Measurements from ENCODE around the gene HSP90B1. TPM values are rescaled to one million over a fixed set of nuclear protein-coding genes. Genes with fewer than 3 reads are reported as not detected.

HSP90B1 gene
- 668 and 1,188 TPM in 2 replicates for total RNA-seq

DNA sequence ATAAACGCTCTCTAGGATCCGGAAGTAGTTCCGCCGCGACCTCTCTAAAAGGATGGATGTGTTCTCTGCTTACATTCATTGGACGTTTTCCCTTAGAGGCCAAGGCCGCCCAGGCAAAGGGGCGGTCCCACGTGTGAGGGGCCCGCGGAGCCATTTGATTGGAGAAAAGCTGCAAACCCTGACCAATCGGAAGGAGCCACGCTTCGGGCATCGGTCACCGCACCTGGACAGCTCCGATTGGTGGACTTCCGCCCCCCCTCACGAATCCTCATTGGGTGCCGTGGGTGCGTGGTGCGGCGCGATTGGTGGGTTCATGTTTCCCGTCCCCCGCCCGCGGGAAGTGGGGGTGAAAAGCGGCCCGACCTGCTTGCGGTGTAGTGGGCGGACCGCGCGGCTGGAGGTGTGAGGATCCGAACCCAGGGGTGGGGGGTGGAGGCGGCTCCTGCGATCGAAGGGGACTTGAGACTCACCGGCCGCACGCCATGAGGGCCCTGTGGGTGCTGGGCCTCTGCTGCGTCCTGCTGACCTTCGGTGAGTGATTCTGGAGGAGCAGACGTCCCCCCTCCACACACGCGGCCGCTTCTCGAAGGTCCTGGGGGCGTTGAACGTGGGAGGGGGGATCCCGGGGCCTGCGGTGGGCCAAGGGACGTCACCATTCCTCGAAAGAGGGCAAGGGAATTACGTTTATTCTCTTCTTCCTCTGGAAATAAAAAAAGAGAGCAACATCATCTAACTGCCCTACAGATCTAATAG is at the start of gene HSP90B1:
TSS of gene HSP90B1 (plus strand) at position 377 of the 753 bp plus-strand sequence. CDS start at position 483, 106 bp downstream.
- DNase-seq (ENCODE audit: low read depth, low spot score) = peak; percentile 99

DNA sequence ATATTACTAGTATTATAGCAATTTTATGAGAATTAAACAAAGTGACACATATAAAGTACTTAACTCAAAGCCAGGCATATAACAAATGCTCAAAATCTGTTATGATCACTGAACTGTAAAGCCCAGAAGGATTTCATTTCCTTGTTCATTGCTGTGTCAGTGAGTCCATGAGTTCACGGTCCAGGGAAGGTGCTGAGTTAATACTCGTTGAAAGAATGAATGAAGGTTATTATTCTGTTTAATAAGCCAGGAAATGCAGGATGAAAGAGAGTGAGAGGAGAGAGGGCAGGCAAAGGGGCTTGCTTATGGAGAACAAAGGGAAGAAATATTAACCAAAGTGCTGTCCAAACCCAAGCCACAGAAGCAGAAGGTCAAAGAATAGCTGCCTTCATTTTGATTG is 48.9 kb upstream of the HSP90B1 start:
- no peak for DNase-seq (ENCODE audit: low read depth, low spot score)

DNA sequence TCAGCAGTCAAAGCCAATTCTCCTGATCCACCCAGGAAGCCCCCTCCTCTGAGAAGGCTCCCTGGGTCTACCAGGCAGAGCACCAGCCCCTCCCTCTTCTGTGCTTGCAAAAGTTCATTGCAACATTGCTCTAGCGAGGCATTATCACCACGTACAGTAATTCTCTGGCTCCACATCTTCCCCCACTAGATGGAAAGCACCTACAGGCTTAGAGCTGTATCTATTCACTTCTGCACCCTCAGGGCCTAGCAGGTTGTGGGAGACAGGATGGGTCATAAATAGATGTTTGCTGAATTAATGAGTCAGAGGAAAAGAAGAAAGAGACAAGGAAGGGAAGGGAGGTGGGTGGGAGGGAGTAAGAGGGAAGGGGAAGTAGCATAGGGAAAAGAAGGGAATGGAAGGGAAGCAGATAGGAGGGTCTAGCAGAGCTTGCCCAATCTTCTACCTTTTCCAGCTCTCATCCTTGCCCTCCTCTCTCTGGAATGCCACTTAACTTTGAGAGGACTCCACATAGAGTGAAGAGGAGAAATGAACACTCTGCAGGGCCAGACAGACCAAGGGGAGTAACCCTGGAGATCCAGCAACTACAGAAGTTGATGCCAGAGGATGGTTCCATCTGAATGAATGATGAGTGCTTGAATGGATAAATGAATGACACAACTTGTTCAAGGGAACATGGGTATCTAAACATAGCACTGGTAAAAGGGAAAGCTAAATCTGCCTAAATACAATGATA is 47.2 kb upstream of the HSP90B1 start:
- no peak for DNase-seq (ENCODE audit: low read depth, low spot score)

DNA sequence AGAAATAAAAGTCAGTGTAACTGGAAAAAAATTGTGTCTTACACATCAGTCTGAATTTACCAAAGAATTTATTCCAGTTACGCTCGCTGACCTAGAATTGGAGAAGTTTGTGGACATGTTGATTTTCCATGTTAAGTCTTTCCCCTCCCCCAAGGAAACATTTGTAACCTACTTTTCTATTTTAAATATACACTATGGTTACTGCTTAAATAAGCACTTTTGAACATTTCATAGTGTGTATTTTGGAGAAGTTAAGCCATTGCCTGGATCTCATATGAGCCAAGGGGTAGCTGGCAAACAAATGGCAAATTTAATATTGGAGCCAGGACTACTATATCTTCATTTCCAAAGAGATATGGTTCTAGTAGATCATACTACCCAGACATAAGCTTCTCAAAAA is 46.3 kb upstream of the HSP90B1 start:
- no peak for DNase-seq (ENCODE audit: low read depth, low spot score)

DNA sequence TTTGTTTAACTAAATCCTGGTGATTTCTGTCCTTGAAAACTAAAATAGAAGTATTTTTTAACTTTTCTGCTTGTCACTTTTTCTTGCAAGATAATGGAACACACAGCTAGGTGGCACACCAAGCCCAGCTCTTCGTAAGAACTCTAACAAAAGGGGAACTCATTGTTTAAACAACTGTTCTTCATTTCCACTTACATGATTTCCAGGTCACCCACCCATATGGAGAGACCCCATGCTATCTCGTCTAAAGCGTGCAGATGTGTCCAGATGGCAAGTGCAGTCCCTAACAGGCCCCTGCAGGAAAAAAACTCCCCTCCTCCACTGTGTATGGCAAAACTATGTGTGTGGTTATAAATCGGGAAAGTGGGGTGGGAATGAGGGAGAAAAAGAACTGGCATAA is 45.9 kb upstream of the HSP90B1 start:
- peak; percentile 13 for DNase-seq (ENCODE audit: low read depth, low spot score)

DNA sequence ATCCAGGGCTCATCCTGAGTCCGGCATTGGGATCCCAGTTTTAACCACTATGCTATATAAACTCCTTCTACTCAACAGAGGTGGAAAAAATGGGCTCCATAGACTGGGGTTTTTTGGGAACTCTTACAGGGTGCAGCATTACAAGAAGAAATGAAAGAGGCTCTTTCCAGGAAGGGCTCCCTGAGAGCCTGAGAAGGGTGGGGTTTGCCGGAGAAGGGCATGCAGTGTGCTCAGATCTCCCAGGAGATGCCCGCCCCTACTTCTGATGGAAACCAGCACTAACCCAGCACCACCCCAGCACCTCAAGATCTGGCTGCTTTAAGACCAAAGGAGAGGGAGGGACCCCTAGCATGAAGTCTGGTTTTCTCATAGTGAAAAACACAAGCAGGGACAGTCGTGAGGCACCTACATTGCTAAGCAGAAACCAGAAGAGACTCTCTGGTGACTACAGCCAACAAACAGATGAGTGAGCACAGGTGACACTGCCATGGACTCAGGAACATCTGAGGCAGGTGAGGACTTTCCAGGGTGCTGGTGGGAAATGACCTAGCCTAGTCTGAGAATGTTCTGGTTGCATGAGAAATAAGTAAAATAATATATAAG is 43.9 kb upstream of the HSP90B1 start:
- no peak for DNase-seq (ENCODE audit: low read depth, low spot score)

DNA sequence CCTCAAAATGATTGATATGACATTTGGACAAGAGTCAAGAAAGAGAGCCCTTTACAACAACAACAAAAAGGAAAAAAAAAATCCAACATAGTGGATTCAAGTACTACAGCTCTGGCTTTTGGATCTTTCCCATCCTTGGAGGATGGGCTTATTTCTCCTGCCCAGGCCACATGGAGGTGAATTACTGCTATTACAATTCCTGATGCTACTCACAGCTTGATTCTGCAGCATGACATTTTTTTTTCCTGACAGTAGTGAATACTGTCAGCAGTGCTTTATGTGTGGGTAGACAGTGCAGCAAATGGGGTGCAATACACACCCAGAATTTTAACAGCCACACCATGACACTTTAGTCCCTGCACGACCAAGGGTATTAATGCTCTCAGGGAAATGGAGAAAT is 42.5 kb upstream of the HSP90B1 start:
- DNase-seq (ENCODE audit: low read depth, low spot score) = no peak

DNA sequence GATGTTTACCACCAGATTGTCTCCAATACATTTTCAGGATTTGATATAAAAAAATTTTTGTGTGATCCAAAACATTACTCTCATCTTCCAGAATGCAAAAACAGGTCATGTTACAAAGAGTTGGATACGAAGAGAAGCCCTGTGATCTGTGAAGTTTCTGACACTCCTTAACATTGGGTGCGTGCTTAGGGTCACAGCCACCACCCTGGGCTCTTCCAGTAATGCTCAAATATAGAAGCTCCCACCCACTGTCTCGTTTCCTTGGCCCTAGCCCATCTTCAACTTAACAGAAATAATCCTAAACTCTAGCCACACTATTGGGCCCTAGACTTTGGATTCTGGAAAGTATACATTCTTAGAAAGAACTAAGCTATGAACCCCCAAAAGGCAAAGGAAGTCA is 32.9 kb upstream of the HSP90B1 start:
- DNase-seq (ENCODE audit: low read depth, low spot score) = no peak

DNA sequence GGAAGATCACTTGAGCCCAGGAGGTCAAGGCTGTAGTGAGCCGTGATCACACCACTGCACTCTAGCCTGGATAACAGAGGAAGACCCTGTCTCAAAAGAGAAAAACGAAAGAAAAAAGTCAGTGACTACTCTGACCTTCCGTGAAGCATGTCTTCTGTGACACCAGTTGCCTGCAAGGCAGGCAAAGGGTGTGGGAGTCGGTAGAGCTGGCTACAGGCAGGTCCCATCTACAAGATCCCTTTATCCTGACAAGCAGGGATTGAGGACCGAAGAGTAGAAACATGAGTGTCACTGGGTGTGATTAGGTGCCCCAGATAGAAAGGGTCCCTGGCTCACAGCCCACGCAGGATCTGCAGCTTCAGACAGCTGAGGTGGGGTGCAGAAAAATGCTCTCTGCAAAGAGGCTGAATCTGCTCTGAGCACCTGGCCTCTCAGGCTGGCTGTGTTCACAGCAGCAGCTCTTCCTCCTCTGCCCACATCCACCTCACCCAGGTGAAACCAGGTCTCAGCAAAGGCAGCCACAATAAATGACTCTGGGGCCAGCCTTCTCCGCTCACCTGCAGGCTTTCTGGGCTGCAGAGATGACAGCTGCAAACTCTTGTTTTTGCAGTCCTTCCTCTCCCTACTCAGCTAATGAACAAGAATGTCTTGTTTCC is 28.6 kb upstream of the HSP90B1 start:
- DNase-seq (ENCODE audit: low read depth, low spot score) = no peak

DNA sequence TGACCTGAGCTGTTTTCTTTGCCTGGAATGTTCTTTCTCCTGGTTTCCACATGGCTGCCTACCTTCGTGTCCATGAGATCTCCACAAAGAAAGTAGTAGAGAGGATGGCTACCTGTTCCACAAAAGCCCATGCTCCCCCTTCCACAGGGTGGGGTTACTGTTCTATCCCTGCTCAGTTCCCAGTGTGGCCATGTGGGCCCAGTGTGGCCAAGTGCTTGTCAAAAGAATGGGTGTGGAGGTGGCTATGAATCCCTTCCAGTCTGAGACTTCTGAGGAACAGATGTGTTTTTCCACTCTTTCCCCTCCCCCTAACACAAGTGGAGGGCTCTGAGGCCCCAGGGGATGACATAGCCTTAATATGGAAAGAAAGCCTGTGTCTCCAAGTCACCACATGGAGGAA is 26.2 kb upstream of the HSP90B1 start:
- no peak for DNase-seq (ENCODE audit: low read depth, low spot score)

DNA sequence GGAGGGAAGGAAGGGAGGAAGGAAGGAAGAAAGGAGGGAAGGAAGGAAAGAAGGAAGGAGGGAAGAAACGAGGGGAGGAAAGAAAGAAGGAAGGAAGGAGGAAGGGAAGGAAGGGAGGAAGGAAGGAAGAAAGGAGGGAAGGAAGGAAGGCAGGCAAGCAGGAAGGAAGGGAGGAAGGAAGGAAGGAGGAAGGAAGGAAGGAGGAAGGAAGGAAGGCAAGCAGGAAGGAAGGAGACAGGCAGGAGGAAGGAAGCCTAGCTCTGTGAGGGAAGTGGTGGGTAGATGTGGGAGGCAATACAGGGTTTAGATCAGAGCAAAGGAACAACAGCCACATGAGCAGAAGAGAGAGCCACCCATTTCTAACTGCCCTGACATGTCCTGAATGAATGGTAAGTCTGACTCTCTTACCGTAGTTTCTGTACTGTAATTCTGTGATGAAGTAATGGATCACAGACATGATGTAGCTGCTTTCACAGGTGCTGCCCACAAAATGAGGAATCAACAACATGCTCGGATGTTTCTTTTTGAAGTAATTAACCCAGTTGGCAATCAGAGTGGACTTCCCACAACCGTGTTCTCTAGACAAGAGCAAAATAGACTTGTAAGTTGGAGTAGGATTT is 24.4 kb upstream of the HSP90B1 start:
- DNase-seq (ENCODE audit: low read depth, low spot score) = no peak

DNA sequence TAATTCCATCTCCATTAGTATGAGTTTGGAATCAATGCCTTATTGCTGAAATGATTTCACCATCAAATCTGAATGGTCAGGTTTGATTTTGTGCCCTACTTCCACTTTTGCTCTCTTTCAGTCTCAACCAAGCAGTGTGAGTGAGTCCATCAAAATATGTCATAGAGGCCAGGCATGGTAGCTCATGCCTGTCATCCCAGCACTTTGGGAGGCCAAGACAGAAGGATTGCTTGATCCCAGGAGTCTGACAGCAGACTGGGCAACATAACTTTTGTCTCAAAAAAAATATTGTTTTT is 22.0 kb upstream of the HSP90B1 start:
- no peak for DNase-seq (ENCODE audit: low read depth, low spot score)

DNA sequence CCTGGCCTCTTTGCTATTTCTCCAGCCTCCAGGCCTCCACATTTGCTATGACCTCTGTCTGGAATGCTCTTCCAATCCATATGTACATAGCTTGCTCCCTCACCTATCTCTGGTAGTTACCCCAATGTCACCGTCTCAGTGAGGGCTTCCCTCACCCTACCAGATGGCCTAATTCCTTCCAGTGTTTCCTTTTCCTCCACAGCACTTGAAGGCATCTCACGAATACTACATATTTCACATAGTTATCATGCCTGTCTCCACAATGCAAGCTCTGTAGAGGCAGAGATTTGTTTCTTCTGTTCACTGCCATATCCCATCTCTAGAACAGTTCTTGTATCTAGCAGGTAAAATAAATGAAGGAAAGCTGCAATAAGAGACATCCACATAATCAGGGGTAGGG is 21.3 kb upstream of the HSP90B1 start:
- DNase-seq (ENCODE audit: low read depth, low spot score) = no peak

DNA sequence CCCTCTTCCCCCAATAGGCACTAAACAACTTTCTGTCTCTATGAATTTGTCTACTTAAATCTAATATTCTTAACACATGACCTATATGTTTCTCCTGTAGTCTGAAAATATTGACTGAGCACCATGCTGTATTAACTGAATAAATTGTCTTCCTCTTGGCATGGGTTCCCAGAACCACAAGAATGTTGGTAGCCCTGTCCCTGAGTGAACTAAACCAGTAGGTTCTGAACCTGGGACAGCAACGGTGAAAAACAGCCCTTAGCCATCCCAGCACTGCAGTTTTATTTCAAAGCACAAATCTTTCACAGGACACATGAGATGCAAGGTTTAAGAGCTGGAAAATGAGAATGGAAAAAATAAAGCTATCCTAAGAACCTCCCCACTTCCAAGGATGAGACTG is 20.4 kb upstream of the HSP90B1 start:
- no peak for DNase-seq (ENCODE audit: low read depth, low spot score)

DNA sequence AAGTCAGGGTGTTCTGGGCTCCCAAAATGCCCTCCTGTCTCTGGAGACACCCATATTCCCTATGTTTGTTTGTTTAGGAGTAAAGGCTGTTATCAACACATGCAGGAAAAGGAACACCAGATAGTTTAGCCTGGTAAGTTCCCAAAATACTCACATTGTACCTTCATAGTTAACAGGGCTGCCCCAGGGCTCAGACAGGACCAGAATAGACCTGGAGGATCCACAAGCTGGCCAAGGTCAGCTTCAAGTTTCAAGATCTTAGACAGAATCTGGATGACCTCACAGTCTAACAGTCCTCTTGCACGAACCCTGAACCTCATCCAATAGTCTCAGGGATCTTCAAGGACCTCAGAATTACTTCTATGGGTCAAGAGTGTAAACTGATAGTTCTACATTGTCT is 18.1 kb upstream of the HSP90B1 start:
- DNase-seq (ENCODE audit: low read depth, low spot score) = no peak

DNA sequence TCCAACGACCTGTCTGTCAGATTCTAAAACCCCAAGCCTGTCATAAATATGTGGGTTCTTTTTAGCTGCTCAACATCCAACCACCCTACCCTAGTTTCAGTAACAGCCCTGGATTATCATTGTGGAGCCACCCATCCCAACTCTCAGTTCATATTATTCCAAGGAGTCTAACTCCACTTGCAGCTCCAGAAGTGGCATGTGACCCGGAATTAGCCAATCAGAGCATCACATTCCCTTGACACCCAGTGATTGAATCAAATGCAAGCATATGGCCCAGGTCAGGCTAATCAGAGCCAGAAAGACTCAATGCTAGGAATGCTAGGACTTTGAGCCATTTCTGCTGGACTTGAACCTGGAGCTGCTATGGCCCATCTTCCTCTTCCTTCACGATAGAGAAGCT is 17.1 kb upstream of the HSP90B1 start:
- no peak for DNase-seq (ENCODE audit: low read depth, low spot score)

DNA sequence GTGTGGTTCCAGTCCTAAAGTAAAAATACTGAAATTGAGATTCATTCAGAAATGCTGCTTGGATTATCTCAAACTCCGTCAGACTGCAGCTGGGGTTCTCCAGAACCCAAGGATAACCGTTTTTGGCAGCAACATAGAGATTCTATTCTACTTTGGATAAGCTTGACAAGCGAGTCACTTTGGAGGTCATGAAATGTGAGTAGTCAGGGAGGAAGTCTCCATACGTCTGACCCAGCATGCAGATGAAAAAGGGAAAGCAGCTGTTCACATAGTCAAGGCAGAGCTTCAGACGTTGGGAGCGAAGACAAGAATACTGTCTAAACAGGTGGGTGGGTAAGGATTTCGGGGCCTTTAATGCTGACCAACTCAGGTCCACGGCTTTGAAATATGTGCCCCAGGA is 14.9 kb upstream of the HSP90B1 start:
- no peak for DNase-seq (ENCODE audit: low read depth, low spot score)

DNA sequence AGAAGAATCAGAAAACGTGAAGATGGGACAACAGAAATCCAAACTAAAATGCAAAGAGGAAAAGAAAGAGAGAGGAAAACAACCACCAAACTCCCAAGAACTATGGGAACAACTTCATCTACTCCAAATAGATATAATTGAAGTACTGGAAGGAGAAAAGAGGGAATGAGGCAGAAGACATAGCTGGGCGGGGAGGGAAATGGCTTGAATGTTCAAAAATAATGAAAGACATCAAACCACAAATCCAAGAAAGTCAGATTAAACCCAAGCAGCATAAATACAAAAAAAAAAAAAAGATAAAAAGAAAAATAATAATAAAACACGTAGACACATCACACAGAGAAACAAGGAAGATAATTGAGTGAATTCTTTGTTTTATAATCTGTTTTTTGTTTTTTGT is 12.3 kb upstream of the HSP90B1 start:
- DNase-seq (ENCODE audit: low read depth, low spot score) = no peak

DNA sequence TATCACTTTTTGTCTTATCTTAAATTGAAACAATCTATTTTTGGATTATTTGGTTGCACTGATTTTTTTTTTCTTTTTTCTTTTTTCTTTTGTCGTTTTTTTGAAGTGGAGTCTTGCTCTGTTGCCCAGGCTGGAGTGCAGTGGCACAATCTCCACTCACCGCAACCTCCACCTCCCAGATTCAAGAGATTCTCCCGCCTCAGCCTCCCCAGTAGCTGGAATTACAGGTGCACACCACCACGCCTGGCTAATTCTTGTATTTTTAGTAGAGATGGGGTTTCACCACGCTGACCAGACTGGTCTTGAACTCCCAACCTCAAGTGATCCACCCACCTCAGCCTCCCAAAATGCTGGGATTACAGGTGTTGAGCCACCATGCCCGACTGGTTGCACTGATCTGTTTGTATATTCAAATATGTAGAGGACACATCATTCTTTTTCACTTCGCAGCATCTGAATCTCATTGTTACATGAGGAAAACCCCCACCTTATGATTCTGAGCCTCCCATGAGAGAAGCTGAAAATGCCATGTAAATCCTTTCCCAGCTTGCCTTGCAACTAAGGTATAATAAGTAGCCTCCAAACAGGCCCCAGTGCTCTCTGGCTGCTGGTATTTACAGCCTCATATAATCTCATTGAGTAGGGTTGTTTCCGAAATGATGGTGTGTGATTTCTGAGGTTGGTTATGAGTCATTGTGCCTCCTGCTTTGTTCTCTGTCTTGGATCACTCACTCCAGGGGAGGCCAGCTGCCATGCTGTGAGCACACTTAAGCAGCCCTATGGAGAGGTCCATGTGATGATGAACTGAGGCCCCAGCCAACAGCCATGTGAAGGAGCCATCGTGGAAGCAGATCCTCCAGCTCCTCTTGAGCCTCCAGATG is 5.2 kb upstream of the HSP90B1 start:
- DNase-seq (ENCODE audit: low read depth, low spot score) = no peak

DNA sequence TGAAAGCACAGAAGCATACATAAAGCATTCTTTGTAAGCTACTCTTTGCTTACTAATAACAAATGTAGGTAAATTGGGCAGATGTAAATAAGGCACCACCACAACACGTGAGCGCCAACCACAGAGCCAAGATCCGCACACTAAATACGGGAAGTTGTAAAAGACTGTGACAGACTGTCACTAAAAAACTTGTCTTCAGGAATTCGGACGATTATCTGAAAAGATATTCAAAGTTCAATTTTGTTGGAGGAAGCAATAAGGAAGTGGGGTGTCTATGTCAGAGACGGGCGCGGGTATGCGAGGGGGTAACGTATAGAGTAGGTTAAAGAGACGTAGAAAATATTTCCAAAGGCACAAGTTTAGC is 1.5 kb upstream of the HSP90B1 start:
- DNase-seq (ENCODE audit: low read depth, low spot score) = no peak
